Measurements from ENCODE around the gene ROBO1.

The ROBO1 gene

DNA sequence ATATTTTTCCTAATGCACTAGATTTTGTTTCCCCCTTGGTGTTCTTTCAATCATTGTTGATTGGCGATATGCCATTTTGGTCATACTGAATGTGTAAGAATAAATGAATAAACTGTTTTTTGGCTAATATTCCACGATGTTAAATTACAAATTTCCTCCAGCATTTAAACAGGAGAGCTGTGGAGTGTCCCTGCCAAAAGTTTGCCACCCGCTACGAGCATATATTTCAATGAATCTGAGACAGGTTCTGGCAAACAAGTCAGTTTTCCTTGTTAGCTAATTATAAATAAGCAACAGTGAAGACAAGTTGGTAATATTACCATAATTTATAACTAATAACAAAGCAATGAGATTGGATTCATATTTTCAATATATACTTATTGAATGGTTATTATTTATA, 777.6 kb downstream of the ROBO1 start:
- no peak for FAIRE-seq
- TF ChIP-seq POLR2A (IDR thresholded peaks at IDR 0.05; ENCODE audit: low read depth, low read length), result no peak

DNA sequence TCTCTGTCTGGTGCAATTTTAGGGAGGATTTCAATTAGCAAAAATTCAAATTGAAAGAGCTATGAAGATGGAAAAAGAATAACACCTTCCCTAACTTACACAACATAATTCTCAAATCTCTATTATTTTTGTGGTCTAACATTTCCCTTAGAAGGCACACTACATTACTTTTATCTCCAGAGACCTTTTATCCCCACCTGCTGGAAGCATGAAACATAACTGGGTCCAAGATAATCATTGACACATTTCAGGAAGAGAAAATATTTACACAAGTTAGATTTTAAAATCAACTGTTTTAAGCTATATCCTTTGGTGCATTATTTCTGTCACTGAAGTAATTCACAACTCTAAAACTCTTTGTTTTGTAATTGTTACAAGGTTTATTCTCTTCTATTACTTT, 779.5 kb downstream of the ROBO1 start:
- DNase-seq (ENCODE audit: insufficient read length, low spot score) (no peak), FAIRE-seq (peak; percentile 50)
- no peak for TF ChIP-seq POLR2A (IDR thresholded peaks at IDR 0.05; ENCODE audit: low read depth, low read length)

More for the DNA sequence above, 777.6 kb downstream of the ROBO1 start:
- DNase-seq (ENCODE audit: insufficient read length, low spot score), result no peak

DNA sequence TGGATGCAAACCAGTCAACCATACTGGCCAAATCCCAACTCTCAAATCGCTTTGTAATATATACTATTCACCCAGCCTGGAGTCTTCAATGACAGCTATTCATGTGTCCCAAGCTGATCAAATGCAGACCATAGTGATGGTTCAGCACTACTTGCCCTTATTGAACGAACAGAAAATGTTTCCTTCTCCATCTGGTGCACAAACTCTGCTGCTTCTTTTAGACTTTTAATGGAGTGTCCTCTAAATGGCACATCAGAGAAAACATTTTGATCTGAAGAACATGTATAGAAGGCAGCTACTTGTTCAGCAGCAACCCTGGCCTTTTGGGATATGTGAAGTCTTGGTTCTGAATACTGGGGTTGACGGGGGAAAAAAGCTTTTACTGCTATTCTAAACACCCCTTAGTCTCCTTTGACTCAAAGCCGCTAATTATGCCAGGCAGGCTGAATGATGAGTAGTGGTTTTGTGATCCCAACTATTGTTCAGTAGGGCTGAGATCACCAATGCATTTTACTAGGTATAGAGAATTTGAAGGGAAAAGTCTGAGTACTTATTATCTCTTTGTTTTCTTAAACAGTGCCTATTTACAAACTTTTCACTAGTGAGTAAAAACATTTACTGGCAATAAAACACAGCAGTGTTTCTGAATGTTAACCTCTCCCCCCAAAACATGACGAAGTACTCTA, 781.2 kb downstream of the ROBO1 start:
- no peak for TF ChIP-seq POLR2A (IDR thresholded peaks at IDR 0.05; ENCODE audit: low read depth, low read length)
- FAIRE-seq (peak; percentile 36), DNase-seq (ENCODE audit: insufficient read length, low spot score) (no peak)

DNA sequence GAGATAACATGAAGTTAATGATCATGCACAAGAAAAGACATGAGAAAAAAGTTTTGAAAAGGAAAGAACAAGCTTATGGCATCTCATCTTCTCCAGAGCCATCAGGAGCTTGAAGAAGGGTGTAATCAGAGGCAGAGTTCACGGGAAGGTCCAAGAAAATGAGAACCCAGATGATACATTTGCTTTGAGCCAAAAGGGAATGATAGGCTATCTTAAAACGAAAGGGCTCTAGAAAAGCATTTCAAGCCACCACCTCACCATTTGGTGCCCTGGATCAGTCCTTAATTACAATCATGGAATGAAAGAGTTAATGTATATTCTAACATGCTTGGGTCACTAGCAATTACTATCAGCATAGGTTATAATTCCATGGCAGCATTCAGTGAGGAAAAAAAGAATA, 781.8 kb downstream of the ROBO1 start:
- FAIRE-seq (no peak), DNase-seq (ENCODE audit: insufficient read length, low spot score) (no peak)
- TF ChIP-seq POLR2A (IDR thresholded peaks at IDR 0.05; ENCODE audit: low read depth, low read length), result no peak

DNA sequence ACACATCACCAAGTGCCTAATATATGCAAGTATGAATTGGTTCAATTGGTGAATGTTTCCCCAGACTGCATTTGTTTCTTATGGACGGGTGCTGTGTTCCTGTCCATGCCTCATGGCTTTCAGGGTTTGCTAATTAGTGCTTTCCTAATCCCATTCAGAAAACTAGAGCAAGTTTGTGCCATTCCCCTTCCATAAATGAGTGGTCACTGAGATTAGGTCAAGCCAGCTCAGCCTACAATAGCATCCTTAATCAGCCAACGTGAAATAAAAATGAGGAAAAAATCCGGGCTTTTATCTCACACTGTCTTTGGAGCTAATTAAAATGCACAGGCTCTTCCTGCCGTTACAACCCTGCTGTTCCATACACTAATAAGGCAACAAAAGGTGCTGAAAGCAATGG, 788.8 kb downstream of the ROBO1 start:
- no peak for TF ChIP-seq POLR2A (IDR thresholded peaks at IDR 0.05; ENCODE audit: low read depth, low read length)
- DNase-seq (ENCODE audit: insufficient read length, low spot score) (no peak), FAIRE-seq (peak; percentile 23)

DNA sequence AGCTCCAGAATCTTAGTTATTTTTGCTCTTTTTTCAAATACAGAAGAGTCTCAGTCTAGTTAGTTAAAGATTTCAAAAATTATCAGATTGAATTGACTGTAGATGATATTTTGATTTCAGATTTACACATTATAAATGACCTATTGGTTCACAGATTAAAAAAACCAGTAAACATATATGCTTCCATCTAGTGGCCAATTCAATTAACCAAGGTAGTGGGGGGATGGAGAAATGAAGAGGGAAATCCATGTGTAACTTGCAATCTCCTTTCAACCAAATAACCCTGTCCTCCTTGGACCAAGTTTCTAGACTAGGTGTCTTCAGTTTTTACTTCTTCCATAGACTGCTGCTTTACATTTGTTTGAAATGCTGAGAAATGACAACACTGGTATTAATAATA, 789.8 kb downstream of the ROBO1 start:
- FAIRE-seq (no peak), DNase-seq (ENCODE audit: insufficient read length, low spot score) (no peak)
- TF ChIP-seq POLR2A (IDR thresholded peaks at IDR 0.05; ENCODE audit: low read depth, low read length), result no peak

DNA sequence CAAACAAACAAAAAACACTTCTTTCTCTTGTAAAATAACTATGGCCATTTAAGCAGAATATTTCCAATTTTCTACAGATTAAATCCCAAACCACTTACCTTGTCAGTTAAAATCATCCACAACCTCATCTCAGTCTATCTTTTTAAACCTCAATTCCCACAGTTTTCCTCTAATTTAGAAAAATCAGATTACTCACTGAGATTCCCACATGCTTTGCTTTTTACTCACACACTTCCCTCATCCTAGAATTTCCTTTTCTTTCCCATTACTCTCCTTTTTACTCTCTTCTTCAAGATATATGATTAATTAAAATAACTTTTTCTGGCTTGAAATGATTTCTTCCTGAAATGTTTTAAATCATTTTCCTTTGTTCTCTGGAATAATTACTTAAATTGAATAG, 790.7 kb downstream of the ROBO1 start:
- no peak for TF ChIP-seq POLR2A (IDR thresholded peaks at IDR 0.05; ENCODE audit: low read depth, low read length)
- no peak for DNase-seq (ENCODE audit: insufficient read length, low spot score)
- no peak for FAIRE-seq

DNA sequence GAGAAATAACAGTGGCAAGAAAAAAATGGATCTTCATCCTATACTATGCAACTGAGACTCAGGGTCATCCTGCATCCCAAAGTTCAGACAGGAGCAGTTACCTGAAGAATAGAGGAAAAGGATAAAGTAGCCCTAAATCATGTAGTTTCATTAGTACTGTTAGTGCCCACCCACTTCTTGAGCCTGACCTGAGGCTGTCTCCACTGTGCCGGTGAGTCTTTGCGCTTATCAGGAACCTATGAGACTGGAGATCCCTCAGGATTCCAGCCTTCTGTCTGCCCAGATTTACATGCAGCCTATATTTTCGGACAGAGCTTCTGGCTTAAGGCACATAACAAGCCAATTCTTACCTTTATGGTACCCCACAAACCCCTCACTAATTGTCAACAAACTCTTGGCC, 791.6 kb downstream of the ROBO1 start:
- TF ChIP-seq POLR2A (IDR thresholded peaks at IDR 0.05; ENCODE audit: low read depth, low read length), result no peak
- DNase-seq (ENCODE audit: insufficient read length, low spot score) (no peak), FAIRE-seq (no peak)

DNA sequence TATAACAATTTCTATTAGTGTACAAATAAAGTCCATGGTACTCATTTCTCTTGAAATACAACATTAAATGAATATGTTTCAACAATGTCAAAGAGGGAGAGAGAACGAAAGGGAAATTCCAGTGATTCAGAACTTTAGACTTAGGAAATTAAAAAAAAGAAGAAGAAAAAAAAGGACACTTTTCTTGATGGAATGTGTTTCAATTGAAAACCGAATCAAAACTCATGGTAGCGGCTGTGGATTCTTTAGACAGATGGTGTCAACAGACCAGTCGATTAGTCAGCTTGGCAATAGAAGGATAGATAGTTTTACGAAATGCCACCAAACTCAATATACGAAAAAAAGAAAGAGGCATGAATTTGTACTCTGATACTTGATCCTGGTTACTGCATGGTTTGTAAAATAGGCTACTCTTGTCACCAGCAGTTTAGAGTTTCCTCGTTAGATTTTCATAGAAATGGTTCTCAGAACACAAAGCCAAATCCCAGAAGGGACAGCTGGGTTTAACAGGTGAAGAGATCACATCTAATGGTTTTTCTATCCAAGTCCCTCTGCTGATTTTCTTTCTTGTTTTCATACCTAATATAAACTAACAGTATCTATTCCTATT, 793.5 kb downstream of the ROBO1 start:
- FAIRE-seq (peak; percentile 85), DNase-seq (ENCODE audit: insufficient read length, low spot score) (no peak)
- TF ChIP-seq POLR2A (IDR thresholded peaks at IDR 0.05; ENCODE audit: low read depth, low read length), result no peak

DNA sequence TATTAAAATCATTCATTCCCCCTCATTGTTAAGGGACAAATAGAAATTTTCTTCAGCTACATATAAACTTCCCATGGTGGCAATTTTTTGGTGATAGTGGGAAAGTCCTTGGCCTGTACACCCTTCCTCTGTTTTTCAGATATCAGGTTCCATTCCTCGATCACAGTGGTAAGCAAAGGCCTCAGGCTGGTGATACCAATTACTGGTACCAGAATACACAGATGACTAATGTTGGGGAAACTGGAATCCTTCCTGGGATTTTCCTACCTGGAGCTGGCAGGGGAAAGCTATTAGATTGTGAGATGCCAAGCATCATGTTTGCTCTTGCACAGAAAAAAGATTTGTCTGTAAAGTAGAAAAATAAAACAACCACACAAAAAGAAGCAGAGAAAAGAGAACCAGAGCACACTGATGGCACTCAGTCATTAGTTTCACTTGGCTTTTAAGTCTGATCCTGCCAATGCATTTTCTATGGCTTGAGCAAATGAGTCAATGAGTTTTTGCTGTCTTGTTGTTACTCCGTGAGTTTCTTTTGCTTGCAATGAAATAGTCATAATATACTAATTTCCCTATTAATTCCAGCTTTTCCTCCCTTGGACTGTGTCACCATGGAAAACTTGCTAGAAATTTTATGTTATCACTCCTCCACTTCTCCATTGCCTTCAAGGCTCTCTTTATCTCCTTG, 795.0 kb downstream of the ROBO1 start:
- no peak for DNase-seq (ENCODE audit: insufficient read length, low spot score)
- peak; percentile 77 for FAIRE-seq
- TF ChIP-seq POLR2A (IDR thresholded peaks at IDR 0.05; ENCODE audit: low read depth, low read length), result no peak

DNA sequence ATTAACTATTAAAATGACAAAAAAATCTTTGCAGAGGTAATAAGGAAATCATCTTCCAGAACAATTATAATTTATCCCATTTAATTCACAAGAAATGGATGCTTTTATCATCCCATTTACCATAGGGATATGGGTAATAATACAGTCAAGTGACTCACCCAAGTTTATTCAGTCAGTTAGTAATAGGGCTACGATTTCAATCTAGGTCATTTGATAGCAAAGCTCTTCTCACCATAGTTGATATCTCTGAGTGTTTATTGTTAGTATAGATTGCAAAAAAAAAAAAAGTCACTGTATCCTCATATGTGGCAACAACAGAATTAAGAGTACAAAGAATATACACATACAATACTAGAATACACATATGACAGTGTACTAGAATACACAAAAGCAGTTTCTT, 797.1 kb downstream of the ROBO1 start:
- no peak for TF ChIP-seq POLR2A (IDR thresholded peaks at IDR 0.05; ENCODE audit: low read depth, low read length)
- no peak for DNase-seq (ENCODE audit: insufficient read length, low spot score)
- no peak for FAIRE-seq

DNA sequence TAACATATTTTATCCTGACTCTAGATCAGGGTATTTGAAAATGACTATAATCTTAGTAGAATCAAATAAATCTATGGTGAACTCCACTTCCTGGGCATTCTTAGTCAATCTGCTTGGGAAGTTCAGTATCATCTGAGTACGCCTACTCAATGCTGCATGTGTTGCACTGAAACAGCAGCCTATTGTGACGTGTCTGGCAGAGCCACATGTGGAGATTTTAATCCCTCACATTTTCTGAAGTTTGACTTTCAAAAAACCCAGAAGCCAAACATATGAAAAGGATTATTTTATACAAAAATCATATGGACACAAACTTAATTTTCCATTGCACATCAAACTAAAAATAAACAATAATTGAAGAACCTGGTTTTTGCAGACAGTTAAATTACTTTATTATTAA, 798.3 kb downstream of the ROBO1 start:
- no peak for TF ChIP-seq POLR2A (IDR thresholded peaks at IDR 0.05; ENCODE audit: low read depth, low read length)
- DNase-seq (ENCODE audit: insufficient read length, low spot score), result no peak
- FAIRE-seq, result no peak

DNA sequence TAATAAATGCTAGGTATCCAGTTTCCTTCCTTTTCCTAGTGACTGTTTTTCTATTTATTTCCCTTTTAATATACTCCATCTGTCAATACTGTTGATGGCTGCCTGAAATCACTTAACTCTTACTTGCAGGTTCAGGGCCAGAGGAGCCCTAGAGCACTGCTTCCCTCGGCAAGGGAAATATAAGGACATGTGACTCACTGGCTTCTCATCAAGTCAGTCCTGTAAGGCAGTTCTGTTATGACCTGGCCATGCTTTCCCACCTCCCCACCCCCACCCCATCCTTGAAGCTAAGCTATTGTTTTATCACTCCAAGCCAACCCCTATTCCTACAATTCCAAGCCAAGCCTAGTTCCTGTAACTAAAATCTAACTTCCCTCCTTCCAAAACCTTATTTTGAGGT, 800.7 kb downstream of the ROBO1 start:
- DNase-seq (ENCODE audit: insufficient read length, low spot score), result no peak
- no peak for TF ChIP-seq POLR2A (IDR thresholded peaks at IDR 0.05; ENCODE audit: low read depth, low read length)
- FAIRE-seq, result no peak

DNA sequence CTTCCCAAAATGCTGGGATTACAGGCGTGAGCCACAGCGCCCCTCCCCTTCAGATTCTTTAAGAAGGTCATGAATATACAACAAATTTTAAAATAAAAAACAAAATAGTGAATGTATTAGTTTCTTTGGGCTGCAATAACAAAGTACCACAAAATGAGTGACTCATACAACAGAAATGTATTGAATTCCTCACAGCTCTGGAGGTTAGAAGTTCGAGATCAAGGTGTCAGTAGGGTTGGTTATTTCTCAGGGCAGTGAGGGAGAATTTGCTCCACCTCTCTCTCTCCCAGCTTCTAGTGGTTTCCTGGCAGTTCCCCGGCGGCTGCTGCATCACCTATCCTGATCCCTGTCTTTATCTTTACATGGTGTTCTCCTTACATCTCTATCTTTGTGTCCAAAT, 804.0 kb downstream of the ROBO1 start:
- DNase-seq (ENCODE audit: insufficient read length, low spot score) (no peak), FAIRE-seq (no peak)
- TF ChIP-seq POLR2A (IDR thresholded peaks at IDR 0.05; ENCODE audit: low read depth, low read length), result no peak

DNA sequence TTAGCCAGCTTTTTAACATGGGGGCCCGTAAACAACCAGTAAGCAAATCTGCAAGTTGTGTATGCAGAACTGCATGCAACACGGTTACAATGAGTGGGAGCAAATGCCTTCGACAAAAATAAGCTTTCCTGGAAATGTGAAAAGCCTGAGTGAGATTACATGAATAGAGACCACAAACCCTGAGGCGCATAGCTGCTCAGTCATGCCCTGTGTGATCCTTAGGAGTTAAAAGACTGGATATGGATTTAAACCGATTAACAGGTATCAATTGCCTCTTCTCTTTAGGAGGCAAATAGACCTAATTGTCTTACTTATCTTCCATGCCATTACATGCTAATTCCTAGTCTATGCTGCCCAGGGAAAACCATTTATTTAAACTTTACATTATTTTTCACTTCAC, 810.3 kb downstream of the ROBO1 start:
- no peak for TF ChIP-seq POLR2A (IDR thresholded peaks at IDR 0.05; ENCODE audit: low read depth, low read length)
- FAIRE-seq (no peak), DNase-seq (ENCODE audit: insufficient read length, low spot score) (no peak)

All from H54 (cell line).